Limb (tissue), 2 donors: ENCODE results near the gene TMEM8B.
"Not testable (repeated sequence)": the region's sequence is repeated elsewhere in the genome, so short reads cannot be mapped to it uniquely, and the experiment has no call there.

ENCODE experiments used
- DNase-seq, 2 donors: peaks; one replicate each; pipeline ENCODE4 v3.0.0-alpha.2; 2016; ENCODE audit errors: extremely low spot score in 2 of 2

The TMEM8B gene

DNA sequence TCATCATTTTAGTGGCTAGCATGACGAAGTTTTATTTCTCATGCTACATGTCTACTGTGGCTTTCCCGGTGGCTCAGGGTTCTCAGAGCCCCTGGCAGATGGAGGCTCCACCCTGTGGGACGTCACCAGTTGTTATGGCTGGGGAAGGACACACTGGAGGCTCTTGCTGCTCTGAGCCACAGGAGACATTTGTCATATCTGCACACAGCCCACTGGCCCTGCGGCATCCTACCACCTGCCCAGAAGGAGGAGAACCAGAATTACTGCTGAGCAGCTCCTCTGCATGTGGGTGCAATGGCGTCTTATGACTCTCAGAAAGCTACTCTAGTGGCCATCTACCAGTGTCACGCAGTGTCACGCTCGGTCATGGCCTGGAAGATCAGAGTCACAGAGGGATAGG is 34.6 kb downstream of the TMEM8B start:
- DNase-seq = no peak

DNA sequence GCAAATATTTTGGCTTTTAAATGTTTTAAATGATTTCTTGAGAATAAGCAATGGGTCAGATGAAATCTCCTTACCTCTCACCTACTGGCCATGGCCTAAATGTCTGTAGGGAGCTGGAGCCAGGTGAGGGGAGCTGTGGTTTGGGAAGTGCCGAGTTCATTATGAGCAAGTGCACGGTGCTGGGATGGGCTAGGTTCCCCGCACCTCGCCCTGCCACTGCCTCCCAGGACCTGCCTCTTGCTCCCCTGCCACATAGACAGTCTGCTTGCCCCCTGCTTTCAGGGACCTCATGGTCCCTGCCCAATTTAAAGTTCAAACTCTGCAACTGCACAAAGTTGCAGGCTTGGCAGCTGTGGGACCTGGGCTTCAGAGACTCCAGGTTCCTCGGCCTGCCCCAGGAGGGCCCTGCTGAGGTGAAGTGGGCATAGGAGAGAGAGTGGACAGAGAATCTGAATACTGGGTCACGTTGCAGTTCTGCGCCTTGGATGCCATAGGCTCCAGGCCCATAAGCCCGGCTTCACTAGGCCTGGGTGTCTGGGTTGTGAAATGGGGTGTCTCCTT is 35.7 kb downstream of the TMEM8B start:
- DNase-seq = no peak

DNA sequence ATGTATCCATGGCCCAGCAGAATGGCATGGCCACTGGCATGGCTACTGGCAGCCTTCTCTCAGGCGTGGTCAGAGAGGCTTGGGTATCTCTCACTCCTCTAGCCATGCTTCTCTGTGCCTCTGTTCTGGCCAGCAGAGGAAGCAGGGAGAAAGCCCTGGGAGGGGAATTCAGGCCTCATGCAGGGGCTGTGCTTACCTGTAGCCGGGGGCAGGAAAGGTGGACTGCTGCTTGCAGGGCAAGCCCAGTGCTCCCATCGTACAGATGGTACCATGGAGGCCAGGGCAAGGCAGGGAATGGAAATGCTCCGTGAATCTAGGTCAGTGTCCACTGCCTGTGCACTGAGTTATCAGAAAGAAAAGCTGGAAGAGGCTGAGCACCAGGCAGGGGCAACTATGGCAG is 38.5 kb downstream of the TMEM8B start:
- DNase-seq = no peak

DNA sequence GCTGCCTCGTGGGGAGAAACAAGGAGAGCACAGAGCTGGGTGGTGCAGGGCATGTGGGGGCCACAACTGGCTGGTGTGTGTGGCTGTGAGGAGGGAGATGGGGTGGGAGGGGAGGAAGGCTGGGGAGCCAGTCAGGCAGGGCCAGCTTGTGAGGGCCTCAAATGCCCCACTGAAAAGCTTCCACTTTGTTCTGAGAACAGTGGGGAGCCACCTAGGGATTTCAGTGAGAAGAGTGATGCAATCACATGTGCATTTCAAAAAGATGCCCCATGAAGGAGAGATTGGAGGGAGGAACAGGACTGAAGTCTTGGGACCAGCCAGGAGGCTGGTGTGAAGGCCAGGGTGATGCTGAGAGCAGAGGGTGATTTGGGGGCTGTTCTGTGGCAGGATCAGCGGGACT is 39.9 kb downstream of the TMEM8B start:
- DNase-seq = no peak

DNA sequence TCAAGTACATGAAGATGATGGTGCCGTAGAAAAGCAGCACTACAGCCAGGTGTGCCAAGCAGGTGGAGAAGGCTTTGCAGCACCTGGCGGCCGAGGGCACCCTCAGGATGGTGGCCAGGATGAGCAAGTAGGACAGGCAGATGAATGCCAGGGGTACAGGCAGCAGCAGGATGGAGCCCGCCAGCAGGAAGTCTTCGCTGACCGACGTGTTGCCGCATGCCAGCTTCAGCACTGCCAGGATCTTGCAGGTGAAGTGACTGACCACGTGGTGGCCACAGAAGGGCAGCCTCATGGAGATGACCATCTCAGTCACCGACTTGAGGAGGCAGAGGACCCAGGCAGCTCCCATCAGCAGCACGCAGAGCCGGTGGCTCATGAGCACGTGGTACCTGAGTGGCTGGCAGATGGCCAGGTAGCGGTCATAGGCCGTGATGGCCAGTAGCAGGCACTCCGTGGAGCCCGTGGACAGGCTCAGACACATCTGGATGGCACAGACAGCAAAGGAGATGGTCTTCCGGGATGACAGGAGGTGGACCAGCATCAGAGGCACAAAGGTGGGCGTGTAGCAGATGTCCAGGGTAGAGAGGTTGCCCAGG is 40.7 kb downstream of the TMEM8B start:
- DNase-seq = no peak

DNA sequence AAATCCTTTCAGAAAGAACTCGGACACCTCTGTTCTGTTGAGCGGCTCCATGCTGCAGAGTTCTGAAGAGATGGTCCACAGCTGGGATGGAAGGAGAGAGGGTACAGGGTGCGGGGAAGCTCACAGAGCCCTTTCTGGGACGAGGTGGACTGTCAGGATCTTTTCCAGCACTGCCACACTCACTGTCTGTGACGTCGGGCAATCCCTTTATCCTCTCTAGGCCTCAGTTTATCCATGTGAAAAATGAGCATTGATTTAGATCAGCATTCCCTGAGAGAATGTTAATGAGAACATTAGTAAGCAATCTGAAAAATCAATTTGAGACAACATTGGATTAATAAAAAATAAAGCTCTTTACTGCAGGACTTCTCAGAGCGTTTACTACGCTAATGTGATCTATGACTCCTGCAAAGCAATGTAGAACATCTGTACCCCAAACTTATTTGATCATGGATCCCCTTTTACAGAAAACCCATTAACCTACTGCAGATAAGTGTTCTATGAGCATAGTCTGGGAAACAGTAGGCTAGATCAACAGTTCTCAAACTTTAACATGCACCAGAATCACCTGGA is 41.4 kb downstream of the TMEM8B start, which contains the start of gene OR13J1:
Gene OR13J1, minus strand, starts transcription at position 51 of the 573 bp plus-strand sequence. Its CDS starts 0 bp downstream, at position 51.
- no peak for DNase-seq

DNA sequence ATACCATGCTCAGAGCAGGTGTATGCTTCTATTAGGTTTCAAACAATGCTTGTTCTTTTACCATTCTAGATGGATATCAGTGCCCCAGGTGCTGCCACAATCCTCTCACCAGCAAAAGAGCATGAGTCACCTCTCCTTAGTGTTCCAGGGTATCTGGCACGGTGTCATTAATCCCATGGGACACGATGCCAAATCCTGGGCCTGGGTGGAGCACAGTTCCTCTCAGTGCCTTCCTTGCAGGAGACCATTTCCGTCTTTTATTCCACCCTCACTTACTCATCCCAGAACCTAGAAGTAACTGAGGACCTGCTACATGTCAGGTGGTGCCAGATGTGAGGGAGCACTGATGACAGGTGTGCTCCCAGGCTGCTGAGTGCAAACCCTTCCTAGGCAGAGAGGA is 42.5 kb downstream of the TMEM8B start:
- no peak for DNase-seq

DNA sequence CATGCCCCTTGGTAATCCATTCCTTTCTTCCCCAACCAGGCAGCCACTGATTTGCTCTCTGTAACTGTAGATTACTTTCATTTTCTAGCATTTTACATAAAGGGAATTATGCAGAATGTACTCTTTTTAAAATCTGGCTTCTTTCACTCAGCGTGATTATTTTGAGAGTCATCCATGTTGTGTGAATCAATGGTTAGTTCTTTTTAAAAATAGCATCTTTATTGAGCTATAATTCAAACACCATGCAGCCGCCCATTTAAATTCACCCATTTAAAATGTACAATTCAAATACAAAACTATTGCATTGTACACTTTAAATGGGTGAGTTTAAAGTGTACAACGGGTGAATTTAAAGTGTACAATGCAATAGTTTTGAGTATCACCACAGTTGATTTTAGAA is 43.5 kb downstream of the TMEM8B start:
- no peak for DNase-seq

DNA sequence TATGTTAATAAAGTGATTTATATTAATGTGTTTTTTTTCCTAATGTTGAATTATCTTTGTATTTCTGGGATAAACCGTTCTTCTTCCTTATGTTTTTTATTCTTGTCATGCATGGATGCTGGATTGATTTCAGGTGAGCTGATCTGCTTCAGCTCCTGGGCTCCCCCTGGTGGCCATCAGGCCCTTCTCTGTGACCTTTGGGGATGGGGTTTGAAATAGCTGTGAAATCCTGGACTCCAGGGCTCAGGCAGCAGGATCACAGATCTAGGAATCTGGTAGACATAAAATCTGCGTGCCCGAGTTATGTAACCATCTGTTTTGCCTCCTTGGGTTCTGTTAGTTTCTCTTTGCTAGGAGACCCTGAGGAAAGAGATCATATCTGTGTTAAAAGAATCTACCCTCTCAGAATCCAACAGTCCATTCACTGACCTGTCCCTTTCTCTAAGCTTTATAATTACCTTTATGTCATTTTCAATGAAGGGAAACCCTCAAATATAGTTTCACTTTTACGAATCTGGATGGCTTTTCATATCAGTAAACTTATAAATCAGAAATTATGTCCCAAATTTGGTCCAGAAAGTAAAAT is 53.3 kb downstream of the TMEM8B start:
- DNase-seq = peak; percentile 77 to 90

DNA sequence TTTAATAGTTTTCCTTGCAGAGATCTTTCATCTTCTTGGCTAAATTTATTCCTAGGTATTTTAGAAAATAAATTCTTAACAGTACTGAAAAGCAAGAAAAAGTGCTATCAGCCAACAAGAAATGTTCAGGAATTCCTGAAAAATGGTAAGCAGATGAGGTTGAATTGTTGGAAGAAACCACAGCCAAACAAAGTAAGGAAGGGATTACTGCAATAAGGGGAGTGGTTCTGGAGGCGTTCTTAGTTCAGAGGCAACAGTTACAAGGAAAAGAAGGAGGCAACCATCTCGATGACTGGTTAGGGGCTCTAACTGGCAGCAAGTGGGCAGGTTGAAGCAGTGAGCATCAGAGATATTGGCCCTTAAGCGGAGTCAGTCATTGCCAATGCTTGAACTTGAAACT is 54.0 kb downstream of the TMEM8B start:
- no peak for DNase-seq

DNA sequence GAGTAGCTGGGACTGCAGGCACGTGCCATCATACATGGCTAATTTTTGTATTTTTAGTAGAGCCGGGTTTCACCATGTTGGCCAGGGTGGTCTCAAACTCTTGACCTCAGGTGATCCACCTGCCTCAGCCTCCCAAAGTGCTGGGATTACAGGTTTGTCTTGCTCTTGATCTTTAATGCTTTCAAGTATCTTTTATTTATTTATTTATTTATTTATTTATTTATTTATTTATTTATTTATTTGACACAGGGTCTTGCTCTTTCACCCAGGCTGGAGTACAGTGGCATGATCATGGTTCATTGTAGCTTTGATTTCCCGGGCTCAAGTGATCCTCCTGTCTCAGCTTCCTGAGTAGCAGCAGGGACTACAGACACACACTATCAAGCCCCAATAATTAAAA is 55.9 kb downstream of the TMEM8B start:
- DNase-seq = not testable (repeated sequence)

DNA sequence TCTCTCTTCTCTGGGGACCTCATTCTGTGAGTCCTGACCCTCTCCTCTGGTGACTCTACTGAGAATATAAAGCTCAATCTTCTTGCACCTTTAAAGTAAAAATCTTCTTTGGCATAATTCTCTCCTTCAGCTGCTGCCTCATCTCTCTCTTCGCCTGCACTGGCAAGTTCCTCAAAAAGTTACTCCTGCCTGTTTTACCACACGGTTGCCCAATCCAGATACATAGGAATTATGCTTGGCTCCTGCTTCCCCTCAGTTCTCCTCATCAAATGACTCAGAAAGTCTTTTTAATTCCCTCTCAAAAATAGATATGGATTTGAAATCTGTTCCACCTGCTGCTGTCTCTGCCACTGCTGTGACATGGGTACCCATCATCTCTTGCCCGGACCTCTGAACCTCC is 62.6 kb downstream of the TMEM8B start:
- DNase-seq = no peak

DNA sequence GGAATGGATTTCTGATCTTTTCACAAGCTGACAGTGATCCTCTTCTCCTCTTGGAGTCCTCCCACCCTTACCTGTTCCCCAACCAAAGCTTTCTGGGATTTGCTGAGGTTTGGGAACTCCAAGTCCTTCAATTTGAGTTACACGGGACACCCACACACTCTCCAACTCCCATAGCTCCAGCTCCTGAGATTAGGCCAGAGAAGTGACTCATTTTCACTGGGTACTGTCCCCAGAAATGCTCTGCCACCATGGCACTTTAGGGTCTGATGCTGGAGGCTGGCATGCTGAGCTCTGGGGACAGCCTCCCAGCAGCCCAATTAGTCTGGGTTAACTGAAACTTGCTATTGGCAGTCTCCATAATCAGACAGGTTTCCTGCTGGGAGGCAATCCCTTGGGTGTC is 63.0 kb downstream of the TMEM8B start:
- DNase-seq = no peak

DNA sequence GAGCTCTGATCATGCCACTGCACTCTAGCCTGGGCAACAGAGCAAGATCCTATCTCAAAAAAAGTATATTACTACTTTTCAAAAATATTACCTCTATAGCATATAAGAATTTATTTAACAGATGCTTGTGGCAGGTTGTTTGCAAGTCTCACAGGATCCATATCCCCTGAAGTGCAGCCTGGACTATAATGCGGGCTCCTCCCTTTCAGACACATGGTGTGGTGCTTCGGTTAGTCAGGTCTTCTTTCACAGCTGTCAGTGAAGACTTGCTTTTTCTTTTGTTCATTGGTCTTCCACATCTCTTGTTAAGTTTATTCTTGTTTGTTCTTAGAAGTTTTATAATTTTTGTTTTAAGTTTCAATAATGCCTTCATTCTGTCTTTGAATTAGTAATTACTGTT is 67.5 kb downstream of the TMEM8B start:
- no peak for DNase-seq

DNA sequence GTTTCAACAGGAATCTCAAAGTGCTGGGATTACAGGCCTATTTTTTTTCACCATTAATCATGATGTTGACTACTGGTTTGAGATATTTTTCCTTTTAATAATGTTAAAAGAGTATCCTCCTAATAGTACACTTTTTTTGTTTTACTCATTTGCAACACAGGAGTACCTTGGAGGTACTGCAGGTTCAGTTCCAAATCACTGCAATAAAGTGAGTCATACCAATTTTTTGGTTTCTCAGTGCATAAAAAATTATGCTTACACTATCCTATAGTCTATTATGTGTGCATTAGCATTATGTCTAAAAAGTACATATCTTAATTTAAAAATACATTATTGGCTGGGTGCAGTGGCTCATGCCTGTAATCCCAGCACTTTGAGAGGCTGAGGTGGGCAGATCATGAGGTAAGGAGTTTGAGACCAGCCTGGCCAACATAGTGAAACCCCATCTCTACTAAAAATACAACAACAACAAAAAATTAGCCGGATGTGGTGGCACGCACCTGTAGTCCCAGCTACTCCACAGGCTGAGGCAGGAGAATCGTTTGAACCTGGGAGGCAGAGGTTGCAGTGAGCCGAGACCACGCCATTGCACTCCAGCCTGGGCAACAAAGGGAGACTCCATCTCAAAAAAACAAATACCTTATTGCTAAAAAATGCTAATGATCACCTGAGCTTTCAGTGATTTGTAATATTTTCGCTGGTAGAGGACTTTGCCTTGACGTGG is 68.5 kb downstream of the TMEM8B start:
- DNase-seq = not testable (repeated sequence)

DNA sequence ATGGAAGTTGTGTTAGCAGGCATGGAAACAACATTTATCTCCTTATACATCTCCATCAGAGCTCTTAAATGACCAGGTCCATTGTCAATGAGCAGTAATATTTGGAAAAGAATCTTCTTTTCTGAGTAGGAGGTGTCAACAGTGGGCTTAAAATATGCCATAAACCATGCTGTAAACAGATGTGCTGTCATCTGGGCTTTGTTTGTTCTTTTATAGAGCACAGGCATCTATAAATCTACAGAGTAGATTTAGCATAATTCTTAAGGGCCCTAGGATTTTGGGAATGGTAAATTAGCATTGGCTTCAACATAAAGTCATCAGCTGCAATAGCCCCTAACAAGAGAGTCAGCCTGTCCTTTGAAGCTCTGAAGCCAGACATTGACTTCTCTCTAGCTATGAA is 69.3 kb downstream of the TMEM8B start:
- DNase-seq = no peak

DNA sequence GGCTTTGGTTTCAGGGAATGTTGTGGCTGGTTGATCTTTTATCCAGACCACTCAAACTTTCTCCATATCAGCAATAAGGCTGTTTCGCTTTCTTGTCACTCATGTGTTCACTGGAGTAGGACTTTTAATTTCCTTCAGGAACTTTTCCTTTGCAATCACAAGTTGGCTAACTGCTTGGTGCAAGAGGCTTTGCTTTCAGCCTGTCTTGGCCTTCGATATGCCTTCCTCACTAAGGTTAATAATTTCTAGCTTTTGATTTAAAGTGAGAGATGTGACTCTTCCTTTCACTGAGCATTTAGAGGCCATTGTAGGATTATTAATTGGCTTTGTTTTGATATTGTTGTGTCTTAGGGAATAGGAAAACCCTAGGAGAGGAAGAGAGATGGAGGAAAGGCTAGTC is 70.0 kb downstream of the TMEM8B start:
- no peak for DNase-seq

DNA sequence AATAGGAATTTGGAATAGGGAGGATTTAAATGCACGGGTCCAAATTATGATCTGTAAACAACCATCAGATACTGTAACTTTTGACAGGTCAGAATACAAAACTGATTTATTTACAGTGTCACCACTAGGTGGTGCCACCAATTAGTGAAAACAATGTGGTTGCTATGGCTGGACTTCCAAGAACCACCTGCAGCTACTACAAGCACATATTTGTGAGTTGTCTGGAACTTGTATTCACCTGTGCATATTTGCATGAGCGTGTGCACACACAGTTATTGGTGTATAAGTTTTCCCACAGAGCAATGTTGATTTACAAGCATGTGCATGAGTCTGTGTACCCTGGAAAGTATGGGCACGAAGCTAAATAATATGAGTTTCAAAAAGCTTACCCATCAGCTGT is 74.0 kb downstream of the TMEM8B start:
- peak; percentile 47 to 73 for DNase-seq

DNA sequence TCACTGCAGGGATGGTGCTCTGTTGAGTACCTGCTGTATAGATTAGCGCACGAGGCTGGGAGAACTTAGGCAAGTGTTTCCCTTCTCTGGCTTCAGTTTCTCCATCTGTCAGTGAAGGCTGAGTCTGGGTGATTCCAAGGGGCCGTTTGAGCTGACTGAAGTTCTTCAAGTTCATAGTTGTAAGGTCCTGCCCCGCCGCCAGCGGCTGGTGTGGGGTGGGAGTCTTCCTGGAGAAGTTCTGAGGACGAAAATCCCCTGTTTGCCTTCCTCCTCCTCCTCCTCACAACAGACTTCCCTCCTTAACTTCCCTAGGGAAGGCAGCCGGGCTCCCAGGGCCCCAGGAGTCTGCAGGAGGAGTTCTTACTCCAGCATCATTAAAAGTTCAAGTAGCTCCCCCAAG is 75.3 kb downstream of the TMEM8B start:
- no peak for DNase-seq

DNA sequence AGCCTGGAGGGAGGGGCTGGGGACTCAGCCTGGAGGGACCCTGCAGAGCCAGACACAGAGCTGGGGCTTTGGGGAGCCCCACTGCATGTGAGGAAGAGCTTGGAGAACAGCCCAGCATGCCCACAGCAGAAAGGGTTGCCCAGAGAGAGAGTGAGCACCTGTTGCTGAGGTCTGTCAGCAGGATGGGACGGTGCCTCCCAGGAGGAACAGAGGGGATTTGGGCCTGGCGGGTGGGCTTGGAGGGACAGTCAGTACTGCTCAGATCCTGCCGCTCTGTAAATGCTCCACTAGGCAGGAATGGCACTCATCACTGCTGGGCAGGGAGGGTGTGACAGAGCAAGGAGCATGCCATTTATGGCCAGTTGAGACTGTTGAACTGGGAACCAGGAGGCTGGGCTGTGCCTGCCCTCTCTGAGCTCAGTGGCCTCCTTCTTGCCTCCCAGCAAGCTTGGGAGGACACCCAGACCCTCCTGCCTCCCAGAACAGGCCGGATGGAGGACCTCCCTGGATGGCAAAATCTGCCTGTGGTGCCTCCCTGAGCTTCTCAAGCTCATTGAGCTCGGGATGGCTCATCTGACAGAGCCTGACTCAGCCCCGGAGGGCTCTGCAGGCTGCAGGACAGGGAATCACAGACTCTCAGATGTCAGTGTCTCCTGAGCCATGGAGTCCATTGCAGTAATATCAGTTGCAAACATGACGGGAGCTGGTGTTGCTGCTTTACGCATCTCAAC is 76.2 kb downstream of the TMEM8B start:
- DNase-seq = no peak

DNA sequence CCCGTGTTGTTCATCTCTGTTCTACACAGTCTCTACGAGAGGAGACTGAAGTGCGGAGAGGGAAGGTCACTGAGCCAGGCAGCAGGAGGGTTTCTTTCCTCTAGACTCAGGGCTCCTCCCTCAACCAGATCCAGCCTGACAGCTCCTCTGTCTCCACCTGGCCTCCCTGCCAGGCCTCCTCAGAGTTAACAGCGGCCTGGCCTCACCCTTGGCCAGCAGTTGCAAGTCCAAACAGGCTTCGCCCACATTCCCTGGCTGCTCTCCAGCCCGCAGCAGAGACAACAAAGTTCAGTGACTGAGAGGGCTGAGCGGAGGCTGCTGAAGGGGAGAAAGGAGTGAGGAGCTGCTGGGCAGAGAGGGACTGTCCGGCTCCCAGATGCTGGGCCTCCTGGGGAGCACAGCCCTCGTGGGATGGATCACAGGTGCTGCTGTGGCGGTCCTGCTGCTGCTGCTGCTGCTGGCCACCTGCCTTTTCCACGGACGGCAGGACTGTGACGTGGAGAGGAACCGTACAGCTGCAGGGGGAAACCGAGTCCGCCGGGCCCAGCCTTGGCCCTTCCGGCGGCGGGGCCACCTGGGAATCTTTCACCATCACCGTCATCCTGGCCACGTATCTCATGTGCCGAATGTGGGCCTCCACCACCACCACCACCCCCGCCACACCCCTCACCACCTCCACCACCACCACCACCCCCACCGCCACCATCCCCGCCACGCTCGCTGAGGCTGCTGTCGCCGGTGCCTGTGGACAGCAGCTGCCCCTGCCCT is 77.1 kb downstream of the TMEM8B start, which contains the start of gene HRCT1:
Gene HRCT1, plus strand, starts transcription at position 291 of the 768 bp plus-strand sequence. Its CDS starts 86 bp downstream, at position 377.
- peak; percentile 82 to 85 for DNase-seq
